Caco-2 (cell line): ENCODE data around the gene PPP1R9B. TPM values are rescaled to one million over a fixed set of nuclear protein-coding genes. Genes with fewer than 3 reads are reported as not detected.

Experiments used
- BruUV-seq: library from RNA; stranded (reverse); fragments of 400-500 nt; replicated peaks from 2 replicates; lab custom pipeline; 2021; lab: Mats Ljungman, UMichigan
- CTCF ChIA-PET: fragments of 300-600 bp; sonication (Branson Sonifier 250); formaldehyde crosslinking; loops from one replicate; lab custom pipeline; 2022; ENCODE audit warnings: antibody characterized with exemption; lab: Charles Lee
- POLR2A ChIA-PET: fragments of 300-600 bp; sonication (Branson Sonifier 250); formaldehyde crosslinking; loops from one replicate; lab custom pipeline; 2022; ENCODE audit warnings: antibody characterized with exemption; lab: Charles Lee
- DNase-seq, 2 experiments: peaks; one replicate each; pipeline versions ENCODE4 v3.0.0 to v3.0.0-alpha.2; 2020 to 2022
- H3K27me3 ChIP-seq: replicated peaks from 2 replicates; pipeline ENCODE4 v1.6.0; 2011; ENCODE audit warnings: low read length; ENCODE audit not compliant: control insufficient read depth, insufficient read depth
- H3K36me3 ChIP-seq: 2 replicates; pipeline ENCODE4 v1.5.1; 2011; ENCODE audit warnings: low read length; ENCODE audit not compliant: control insufficient read depth, insufficient read depth
- H3K4me1 ChIP-seq: fragments of 250-450 bp; sonication (Bioruptor Pico); 2 replicates; pipeline ENCODE4 v1.5.1; 2020; ENCODE audit warnings: mild to moderate bottlenecking
- H3K4me3 ChIP-seq: 2 replicates; pipeline ENCODE4 v1.5.1; 2011; ENCODE audit warnings: low read depth, mild to moderate bottlenecking, control low read depth, low read length
- H3K9me3 ChIP-seq: fragments of 250-450 bp; sonication (Bioruptor Pico); 2 replicates; pipeline ENCODE4 v1.5.1; 2020; ENCODE audit warnings: mild to moderate bottlenecking, moderate library complexity
- H3K27ac Mint-ChIP-seq: one replicate; pipeline ENCODE4 v1.8.0; 2022; ENCODE audit warnings: mixed read lengths; ENCODE audit not compliant: unreplicated experiment
- H3K27me3 Mint-ChIP-seq: one replicate; pipeline ENCODE4 v1.8.0; 2022; ENCODE audit warnings: mixed read lengths; ENCODE audit not compliant: insufficient read depth, unreplicated experiment
- H3K36me3 Mint-ChIP-seq: one replicate; pipeline ENCODE4 v1.8.0; 2022; ENCODE audit warnings: mild to moderate bottlenecking, mixed read lengths; ENCODE audit not compliant: insufficient read depth, unreplicated experiment
- H3K4me1 Mint-ChIP-seq: one replicate; pipeline ENCODE4 v1.8.0; 2022; ENCODE audit warnings: low read depth, mixed read lengths; ENCODE audit not compliant: unreplicated experiment
- H3K4me3 Mint-ChIP-seq: one replicate; pipeline ENCODE4 v1.8.0; 2022; ENCODE audit warnings: mild to moderate bottlenecking, moderate library complexity, mixed read lengths; ENCODE audit not compliant: unreplicated experiment
- H3K9me3 Mint-ChIP-seq: one replicate; pipeline ENCODE4 v1.8.0; 2022; ENCODE audit warnings: mixed read lengths; ENCODE audit not compliant: unreplicated experiment
- CTCF ChIP-seq, 2 experiments: fragments of 200-600 bp in 1 of 2; IDR thresholded peaks; 1 replicate in 1 of 2; 2 replicates in 1 of 2; pipeline versions ENCODE4 v1.5.1 to v1.8.0; 2011 to 2022; ENCODE audit warnings: antibody characterized with exemption in 1 of 2, control low read depth in 1 of 2, inconsistent platforms in 1 of 2, low read depth in 1 of 2, low read length in 1 of 2, mild to moderate bottlenecking in 1 of 2, moderate library complexity in 1 of 2; ENCODE audit not compliant: insufficient read depth in 1 of 2, severe bottlenecking in 1 of 2, unreplicated experiment in 1 of 2
- intact Hi-C: fragments of 100-400 bp; cut with micrococcal nuclease; formaldehyde crosslinking; loops from one replicate; pipeline ENCODE4 v1.10.0; 2022; ENCODE audit not compliant: unreplicated experiment
- total RNA-seq: library from RNA; stranded (reverse); gene quantifications from 2 replicates; pipeline ENCODE4 v1.2.3, GENCODE V29; 2022

PPP1R9B gene
- total RNA-seq, 1 experiment from 2014 or later = 74.8 TPM

GRCh38 chr17:50088952-50089825 lies 61.3 kb downstream of the PPP1R9B start:
- intact Hi-C loops = no loop called here
- H3K9me3 ChIP-seq = no peaks in the 10 kb centered on the region
- H3K4me1 ChIP-seq = no peaks in the 10 kb centered on the region
- H3K27me3 ChIP-seq = no peaks in the 10 kb centered on the region
- no peaks in the 10 kb centered on the region for H3K36me3 ChIP-seq
- ChIA-PET CTCF (no interaction called here), POLR2A (no interaction called here)
- Mint-ChIP-seq H3K4me3 (no peak overlapping the region), H3K9me3 (no peaks in the 10 kb centered on the region), H3K36me3 (no peaks in the 10 kb centered on the region), H3K27ac (no peak overlapping the region), H3K27me3 (no peaks in the 10 kb centered on the region), H3K4me1 (no peaks in the 10 kb centered on the region)
- no peak for TF ChIP-seq CTCF (IDR thresholded peaks at IDR 0.05; ENCODE audit: insufficient read depth in 1 of 2, low read depth in 1 of 2, low read length in 1 of 2, severe bottlenecking in 1 of 2, unreplicated experiment in 1 of 2)
- BruUV-seq = no TSS peak
- H3K4me3 ChIP-seq = no peak overlapping the region
- no peak for DNase-seq

DNA sequence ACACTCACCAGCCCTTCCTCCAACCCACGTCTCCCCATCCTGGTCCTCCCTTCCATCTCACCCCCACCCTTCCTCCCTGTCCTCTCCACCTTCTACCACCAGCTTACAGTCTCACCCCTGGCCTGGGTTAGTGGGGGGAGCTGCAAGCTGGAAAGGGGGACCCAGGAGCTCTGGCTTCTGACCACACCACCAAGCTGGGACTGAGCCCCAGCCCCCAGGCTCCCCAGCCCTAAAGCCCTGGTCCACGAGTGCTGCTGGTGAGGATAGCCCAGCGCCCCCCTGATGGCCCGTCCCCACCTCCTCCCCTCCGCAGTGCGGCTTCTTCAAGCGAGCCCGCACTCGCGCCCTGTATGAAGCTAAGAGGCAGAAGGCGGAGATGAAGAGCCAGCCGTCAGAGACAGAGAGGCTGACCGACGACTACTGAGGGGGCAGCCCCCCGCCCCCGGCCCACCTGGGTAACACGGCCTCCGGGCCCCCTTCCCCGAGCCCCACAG lies 62.5 kb downstream of the PPP1R9B start:
- BruUV-seq = no TSS peak
- Mint-ChIP-seq H3K4me3 (no peak overlapping the region), H3K9me3 (no peaks in the 10 kb centered on the region), H3K27me3 (no peaks in the 10 kb centered on the region), H3K36me3 (no peaks in the 10 kb centered on the region), H3K4me1 (no peaks in the 10 kb centered on the region), H3K27ac (no peak overlapping the region)
- no peak for DNase-seq
- ChIA-PET CTCF (interaction anchor here (0.6 to 1.3 kb wide), 4 partner anchors 62 to 227 kb away, joined by 3 to 11 read pairs (median 4); no protein-coding TSS in a partner anchor), POLR2A (no interaction called here)
- no peak overlapping the region for H3K4me3 ChIP-seq
- no peaks in the 10 kb centered on the region for H3K4me1 ChIP-seq
- intact Hi-C loops = loop anchor here (1.0 kb wide), 1 partner anchor 61 kb away; no protein-coding TSS in a partner anchor
- no peaks in the 10 kb centered on the region for H3K36me3 ChIP-seq
- no peaks in the 10 kb centered on the region for H3K27me3 ChIP-seq
- H3K9me3 ChIP-seq = no peaks in the 10 kb centered on the region
- TF ChIP-seq CTCF (IDR thresholded peaks at IDR 0.05; ENCODE audit: insufficient read depth in 1 of 2, low read depth in 1 of 2, low read length in 1 of 2, severe bottlenecking in 1 of 2, unreplicated experiment in 1 of 2) = no peak

DNA sequence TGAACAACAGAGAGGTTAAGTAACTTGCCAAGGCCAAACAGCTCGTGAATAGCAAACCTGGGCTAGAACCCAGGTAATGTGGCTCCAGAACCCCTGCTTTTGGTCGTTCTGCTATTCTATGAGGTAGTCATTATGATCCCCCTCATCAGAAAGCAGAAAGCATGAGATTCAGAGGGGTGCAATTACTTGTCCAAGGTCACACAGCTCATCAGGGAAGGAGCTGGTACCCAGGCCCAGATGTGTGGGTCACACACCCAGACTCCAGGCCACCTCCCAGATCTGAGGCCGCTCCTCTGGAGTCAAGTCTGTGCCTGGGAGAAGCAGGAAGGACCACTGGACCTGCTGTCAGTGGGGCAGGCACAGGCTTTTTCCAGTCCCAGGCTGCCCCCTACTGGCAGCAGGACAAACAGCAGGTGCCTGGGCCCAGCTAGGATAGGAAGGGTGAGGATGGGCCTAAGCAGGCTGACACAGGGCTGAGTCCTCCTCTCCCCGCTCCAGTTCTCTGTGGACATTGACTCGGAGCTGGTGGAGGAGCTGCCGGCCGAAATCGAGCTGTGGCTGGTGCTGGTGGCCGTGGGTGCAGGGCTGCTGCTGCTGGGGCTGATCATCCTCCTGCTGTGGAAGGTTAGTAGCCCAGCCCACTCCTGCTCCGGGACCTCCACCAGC lies 63.1 kb downstream of the PPP1R9B start:
- no peaks in the 10 kb centered on the region for H3K9me3 Mint-ChIP-seq
- no peaks in the 10 kb centered on the region for H3K27me3 ChIP-seq
- no peaks in the 10 kb centered on the region for H3K27me3 Mint-ChIP-seq
- no TSS peak for BruUV-seq
- ChIA-PET POLR2A (no interaction called here), CTCF (interaction anchor here (0.6 to 1.3 kb wide), 4 partner anchors 62 to 226 kb away, joined by 3 to 11 read pairs (median 4); no protein-coding TSS in a partner anchor)
- H3K9me3 ChIP-seq = no peaks in the 10 kb centered on the region
- intact Hi-C loops = loop anchor here (1.0 kb wide), 1 partner anchor 60 kb away; no protein-coding TSS in a partner anchor
- H3K27ac Mint-ChIP-seq = no peak overlapping the region
- DNase-seq = peak; percentile 63 to 75
- peak; percentile 74 to 75 for TF ChIP-seq CTCF (IDR thresholded peaks at IDR 0.05; ENCODE audit: insufficient read depth in 1 of 2, low read depth in 1 of 2, low read length in 1 of 2, severe bottlenecking in 1 of 2, unreplicated experiment in 1 of 2)
- no peaks in the 10 kb centered on the region for H3K4me1 ChIP-seq
- no peak overlapping the region for H3K4me3 Mint-ChIP-seq
- H3K4me1 Mint-ChIP-seq = no peaks in the 10 kb centered on the region
- H3K36me3 ChIP-seq = no peaks in the 10 kb centered on the region
- H3K36me3 Mint-ChIP-seq = no peaks in the 10 kb centered on the region
- no peak overlapping the region for H3K4me3 ChIP-seq
